HEK293T (cell line): ENCODE data around the gene USP21.
A peak's percentile ranks its signal among the peaks of the same experiment; 100 is the strongest.

Experiments
- CTCF ChIA-PET: fragments of 350-600 bp; formaldehyde crosslinking; extraction: SDS; loops from one replicate; lab custom pipeline; 2021; ENCODE audit warnings: antibody characterized with exemption, inconsistent platforms; lab: Yijun Ruan, JAX
- POLR2A ChIA-PET: fragments of 350-600 bp; formaldehyde crosslinking; extraction: SDS; loops from one replicate; lab custom pipeline; 2020; ENCODE audit warnings: antibody characterized with exemption, inconsistent platforms; lab: Yijun Ruan, JAX
- DNase-seq: peaks from one replicate; pipeline ENCODE4 v3.0.0; 2012; ENCODE audit warnings: mixed read lengths; ENCODE audit errors: extremely low spot score
- ARNT ChIP-seq: fragments of 450-650 bp; IDR thresholded peaks from 2 replicates; pipeline ENCODE4 v1.6.1; 2017; ENCODE audit warnings: mild to moderate bottlenecking
- BHLHE40 ChIP-seq: fragments of 450-650 bp; IDR thresholded peaks from 2 replicates; pipeline ENCODE4 v1.6.1; 2016; ENCODE audit warnings: mild to moderate bottlenecking, moderate library complexity, borderline replicate concordance
- CTBP1 ChIP-seq: fragments of 450-650 bp; IDR thresholded peaks from 2 replicates; pipeline ENCODE4 v1.6.1; 2016; ENCODE audit warnings: borderline replicate concordance
- ELF4 ChIP-seq: fragments of 450-650 bp; IDR thresholded peaks from 2 replicates; pipeline ENCODE4 v1.6.1; 2017; ENCODE audit warnings: antibody characterized with exemption
- FOXA1 ChIP-seq: fragments of 450-650 bp; IDR thresholded peaks from 2 replicates; pipeline ENCODE4 v1.6.1; 2016; ENCODE audit warnings: mild to moderate bottlenecking
- FOXK2 ChIP-seq: fragments of 450-650 bp; IDR thresholded peaks from 2 replicates; pipeline ENCODE4 v1.6.1; 2016; ENCODE audit warnings: mild to moderate bottlenecking
- FOXM1 ChIP-seq: fragments of 450-650 bp; IDR thresholded peaks from 2 replicates; pipeline ENCODE4 v1.6.1; 2017; ENCODE audit warnings: mild to moderate bottlenecking, borderline replicate concordance
- HDGF ChIP-seq: fragments of 450-650 bp; IDR thresholded peaks from 2 replicates; pipeline ENCODE4 v1.6.1; 2017; ENCODE audit warnings: antibody characterized with exemption, borderline replicate concordance
- L3MBTL2 ChIP-seq: fragments of 450-650 bp; conservative IDR thresholded peaks from 2 replicates; pipeline ENCODE4 v1.6.1; 2016; ENCODE audit warnings: mild to moderate bottlenecking
- LEF1 ChIP-seq: fragments of 450-650 bp; IDR thresholded peaks from 2 replicates; pipeline ENCODE4 v1.6.1; 2017; ENCODE audit warnings: mild to moderate bottlenecking, borderline replicate concordance
- NFRKB ChIP-seq: fragments of 450-650 bp; IDR thresholded peaks from 2 replicates; pipeline ENCODE4 v1.6.1; 2016; ENCODE audit warnings: mild to moderate bottlenecking, moderate library complexity
- PKNOX1 ChIP-seq: fragments of 450-650 bp; IDR thresholded peaks from 2 replicates; pipeline ENCODE4 v1.6.1; 2016
- SP1 ChIP-seq: fragments of 450-650 bp; IDR thresholded peaks from 2 replicates; pipeline ENCODE4 v1.6.1; 2017
- SUZ12 ChIP-seq: fragments of 450-650 bp; IDR thresholded peaks from 2 replicates; pipeline ENCODE4 v1.6.1; 2016; ENCODE audit warnings: mild to moderate bottlenecking
- TARDBP ChIP-seq: fragments of 450-650 bp; IDR thresholded peaks from 2 replicates; pipeline ENCODE4 v1.6.1; 2016
- ZNF384 ChIP-seq: fragments of 450-650 bp; IDR thresholded peaks from 2 replicates; pipeline ENCODE4 v1.6.1; 2016

The USP21 gene

GRCh38 chr1:161209790-161210409, 50.6 kb downstream of the USP21 start:
- CTCF ChIA-PET = interaction anchor here (0.8 to 1.5 kb wide), 2 partner anchors 16 to 172 kb away, joined by 4 to 7 read pairs; no protein-coding TSS in a partner anchor
- peak; percentile 89 for DNase-seq
- peak; percentile 12; the same call in 1 of the 2 replicates for TF ChIP-seq HDGF
- no peak for TF ChIP-seq FOXA1
- POLR2A ChIA-PET = interaction anchor here (2.3 to 2.5 kb wide), 2 partner anchors 8 to 16 kb away, joined by 9 to 16 read pairs; partner anchors contain the start of genes NDUFS2 and TOMM40L

GRCh38 chr1:161214369-161214768, 55.1 kb downstream of the USP21 start:
- POLR2A ChIA-PET = interaction anchor here (3.2 to 6.5 kb wide), 2 partner anchors 11 to 12 kb away, joined by 9 to 32 read pairs; partner anchors contain the start of genes NDUFS2 and TOMM40L
- CTCF ChIA-PET = no interaction called here
- DNase-seq = no peak
- TF ChIP-seq NFRKB = no peak
- no peak for TF ChIP-seq CTBP1
- no peak for TF ChIP-seq SP1
- no peak for TF ChIP-seq ZNF384
- no peak for TF ChIP-seq SUZ12
- no peak for TF ChIP-seq PKNOX1
- TF ChIP-seq LEF1 = no peak
- TF ChIP-seq FOXA1 = no peak
- no peak for TF ChIP-seq FOXK2
- TF ChIP-seq BHLHE40 = no peak
- TF ChIP-seq ELF4 = no peak
- TF ChIP-seq TARDBP = no peak
- TF ChIP-seq FOXM1 = no peak
- no peak for TF ChIP-seq L3MBTL2

- POLR2A ChIA-PET = interaction anchor here (3.2 to 6.5 kb wide), 2 partner anchors 10 to 13 kb away, joined by 9 to 32 read pairs; partner anchors contain the start of genes NDUFS2 and TOMM40L
- CTCF ChIA-PET = interaction anchor here (0.6 kb wide), 1 partner anchor 9 kb away, joined by 3 read pairs; no protein-coding TSS in a partner anchor
- no peak for TF ChIP-seq FOXM1
- TF ChIP-seq FOXK2 = no peak
- no peak for TF ChIP-seq SP1
- no peak for TF ChIP-seq SUZ12
- no peak for TF ChIP-seq ELF4
- no peak for TF ChIP-seq NFRKB
- no peak for TF ChIP-seq BHLHE40
- TF ChIP-seq HDGF = no peak
- TF ChIP-seq FOXA1 = no peak
- TF ChIP-seq CTBP1 = no peak
- no peak for TF ChIP-seq PKNOX1
- TF ChIP-seq L3MBTL2 = no peak
- TF ChIP-seq ZNF384 = no peak
- TF ChIP-seq TARDBP = no peak
- TF ChIP-seq ARNT = no peak
- TF ChIP-seq LEF1 = no peak
- no peak for DNase-seq
Measured at GRCh38 chr1:161215076-161215475, 55.8 kb downstream of the USP21 start, which contains the start of gene FCER1G. Gene FCER1G (plus strand): TSS chr1:161215295. CDS start chr1:161215322, 27 bp downstream.
